DMS79 (cell line): ENCODE results near the gene ZNF683.
"Not testable (repeated sequence)": the region's sequence is repeated elsewhere in the genome, so short reads cannot be mapped to it uniquely, and the experiment has no call there.

Experiments
- DNase-seq: peaks from one replicate; lab custom pipeline; 2025; lab: John Stamatoyannopoulos, UW

The ZNF683 gene

DNA sequence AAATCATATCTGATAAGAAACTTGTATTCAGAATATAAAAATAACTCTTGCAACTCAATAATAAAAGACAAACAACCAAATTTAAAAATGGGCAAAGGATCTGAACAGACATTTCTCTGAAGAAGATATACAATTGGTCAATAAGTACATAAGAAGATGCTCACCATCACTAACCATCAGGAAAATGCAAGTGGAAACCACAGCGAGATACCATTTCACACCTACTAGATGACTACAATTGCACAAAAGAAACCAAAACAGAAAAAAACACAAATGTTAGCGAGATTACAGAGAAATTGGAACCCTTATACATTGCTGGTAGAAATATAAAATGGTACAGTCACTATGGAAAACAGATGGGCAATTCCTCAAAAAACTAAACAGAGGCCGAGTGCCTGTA is 11.5 kb upstream of the ZNF683 start:
- no peak for DNase-seq

DNA sequence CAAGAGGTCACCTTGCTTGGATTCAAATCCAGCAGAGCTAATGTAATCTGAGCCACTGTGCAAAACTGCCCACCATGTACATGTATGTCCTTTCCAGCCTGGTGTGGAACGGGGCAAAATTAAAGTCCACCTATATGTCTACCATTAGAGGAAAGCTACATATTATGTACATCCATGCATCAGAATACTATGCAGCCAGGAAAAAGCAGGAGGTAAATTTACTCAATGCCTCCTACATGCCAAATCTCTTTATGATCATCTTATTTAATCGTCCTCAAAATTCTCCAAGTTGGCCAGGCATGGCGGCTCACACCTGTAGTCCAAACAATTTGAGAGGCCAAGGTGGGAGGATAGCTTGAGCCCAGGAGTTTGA is 6.3 kb upstream of the ZNF683 start:
- no peak for DNase-seq

DNA sequence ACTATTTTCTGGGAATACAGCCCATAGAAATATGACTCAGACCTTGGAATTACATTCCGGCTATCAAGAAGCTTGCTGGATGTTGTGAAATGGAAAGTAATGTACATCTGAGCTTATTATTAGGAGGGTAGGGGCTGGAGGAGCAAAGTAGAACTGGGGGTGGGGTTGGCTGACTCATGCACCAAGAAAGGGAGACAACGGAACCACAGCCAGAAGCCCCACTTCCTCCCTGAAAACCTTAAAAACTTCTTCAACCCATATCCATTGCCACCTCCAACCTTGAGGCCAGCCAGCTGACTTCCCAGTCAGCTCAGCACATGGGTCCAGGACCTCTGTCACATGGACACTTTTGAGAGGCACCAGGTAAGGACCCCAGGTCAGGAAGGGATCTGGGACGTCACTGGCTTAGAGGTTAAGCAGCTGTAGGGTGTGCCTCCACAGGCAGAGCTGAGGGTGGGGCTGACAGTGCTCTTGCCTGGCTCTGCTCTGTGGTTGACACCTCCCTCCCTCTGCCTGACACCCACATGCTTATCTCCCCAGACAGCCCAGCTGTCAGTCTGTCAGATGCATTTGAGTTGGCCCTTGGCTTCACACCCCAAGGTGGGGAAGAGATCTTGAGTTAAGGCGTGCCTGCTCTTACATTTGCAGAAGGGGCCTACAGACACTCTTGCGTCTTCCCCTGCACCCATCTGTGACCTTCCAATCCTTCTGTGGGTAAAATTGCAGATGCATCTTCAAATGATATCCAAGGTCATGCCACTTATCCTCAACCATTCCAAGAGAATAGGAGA is 5.7 kb upstream of the ZNF683 start:
- no peak for DNase-seq

DNA sequence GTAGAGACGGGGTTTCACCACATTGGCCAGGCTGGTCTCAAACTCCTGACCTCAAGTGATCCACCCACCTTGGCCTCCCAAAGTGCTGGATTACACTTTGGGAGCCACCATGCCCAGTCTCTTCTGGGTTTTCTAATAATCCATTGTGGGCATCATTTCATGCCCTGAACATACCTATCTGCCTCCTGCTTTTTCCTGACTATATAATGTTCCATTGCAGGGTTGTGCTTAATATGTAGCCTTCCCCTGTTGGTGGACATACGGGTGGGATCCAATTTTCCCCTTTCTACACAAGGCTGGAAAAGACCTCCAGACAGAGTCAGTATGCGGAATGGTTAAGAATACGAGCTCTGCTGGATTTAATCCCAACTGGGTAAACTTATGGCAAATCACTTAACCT is 3.5 kb upstream of the ZNF683 start:
- no peak for DNase-seq

DNA sequence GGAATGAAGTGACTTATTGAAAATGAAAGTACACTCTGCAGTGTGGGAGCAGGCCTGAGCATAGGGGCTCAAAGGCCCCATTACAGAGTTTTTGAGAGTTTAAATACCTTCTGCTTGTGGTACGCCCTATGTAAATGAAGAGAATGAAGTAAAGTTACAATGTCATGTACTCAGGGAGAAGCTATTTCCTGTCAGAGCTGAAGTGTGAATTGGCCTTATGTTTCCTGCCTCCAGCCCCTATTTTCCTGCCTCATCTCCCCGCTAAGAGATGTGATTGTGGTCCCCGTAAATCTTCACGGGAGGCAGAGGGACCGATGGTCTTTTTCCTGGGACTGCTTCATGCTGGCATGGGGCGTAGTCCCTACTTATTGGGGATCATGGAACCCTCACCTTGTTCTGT is 2.5 kb upstream of the ZNF683 start:
- no peak for DNase-seq

DNA sequence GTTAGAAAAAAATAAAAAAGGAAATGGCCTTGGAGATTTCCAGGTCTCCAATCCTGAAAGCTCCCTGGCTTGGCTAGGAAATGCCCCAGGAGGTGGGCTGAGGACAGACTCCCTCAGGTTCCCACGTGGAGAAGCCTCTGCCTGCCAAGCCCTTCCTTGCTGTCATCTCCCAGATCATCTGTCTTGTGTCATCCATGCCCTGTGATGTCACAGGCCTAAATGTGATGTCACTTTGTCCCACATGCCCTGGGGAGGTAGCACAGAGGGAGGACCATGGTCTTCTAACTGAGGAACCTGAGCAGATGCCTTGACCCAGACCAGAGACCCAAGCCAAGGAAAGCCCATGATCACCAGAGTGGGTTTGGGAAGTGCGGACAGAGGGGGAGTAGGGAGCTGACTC is 1.8 kb upstream of the ZNF683 start:
- DNase-seq, result not testable (repeated sequence)

DNA sequence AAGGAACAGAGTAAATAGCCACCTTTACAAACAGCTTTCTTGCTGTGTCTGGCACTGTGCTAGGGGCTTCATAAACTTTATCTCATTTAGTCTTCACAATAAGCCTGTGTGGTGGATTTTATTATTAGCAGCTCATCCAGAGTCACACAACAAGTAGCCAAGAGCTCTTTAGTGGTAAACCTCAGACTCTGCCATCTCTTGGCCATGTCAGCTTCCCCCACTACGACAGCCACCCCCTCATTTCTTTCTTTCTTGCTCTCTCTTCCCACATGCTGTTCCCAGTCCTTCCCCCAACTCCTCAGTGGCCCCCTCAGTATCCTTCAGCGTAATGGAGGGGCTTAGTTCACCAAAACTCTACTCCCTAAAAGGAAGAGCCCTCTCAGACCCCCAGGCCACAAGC is 1.2 kb upstream of the ZNF683 start:
- no peak for DNase-seq

DNA sequence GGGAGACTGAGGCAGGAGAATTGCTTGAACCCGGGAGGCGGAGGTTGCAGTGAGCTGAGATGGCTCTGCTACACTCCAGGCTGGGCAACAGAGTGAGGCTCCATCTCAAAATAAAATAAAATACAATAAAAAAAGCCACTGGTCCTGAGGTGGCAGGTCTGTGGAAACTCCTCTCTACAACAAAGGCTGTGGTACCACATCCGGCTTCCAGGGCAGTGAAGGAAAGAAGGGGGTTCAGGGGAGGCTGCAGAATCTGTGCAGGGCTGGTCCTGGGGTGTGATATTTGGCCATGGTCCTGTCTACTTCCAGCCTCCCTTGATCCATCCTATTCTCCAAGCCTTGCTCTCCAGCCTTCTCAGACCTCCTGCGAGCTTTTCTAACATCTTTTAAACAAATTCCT is 731 bp upstream of the ZNF683 start:
- no peak for DNase-seq

DNA sequence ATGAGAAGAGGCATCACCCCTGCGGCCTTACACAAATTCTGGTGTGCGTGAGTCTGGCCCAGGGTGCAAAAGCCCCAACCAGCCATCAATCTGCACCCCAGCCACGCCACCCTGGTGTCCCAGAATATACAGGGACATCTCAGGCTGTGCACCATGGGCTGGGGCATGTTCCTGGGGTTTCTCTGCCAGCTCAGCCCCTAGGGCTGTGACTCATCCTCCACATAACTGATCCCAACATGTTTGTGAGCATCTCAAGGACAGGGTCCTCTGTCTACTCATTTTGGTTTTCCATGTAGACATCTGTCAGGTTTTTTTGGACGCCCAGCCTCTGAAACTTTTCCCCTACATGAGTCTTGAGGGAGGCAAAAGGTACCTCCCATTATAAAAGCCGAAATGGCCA is 511 bp downstream of the ZNF683 start:
- no peak for DNase-seq

DNA sequence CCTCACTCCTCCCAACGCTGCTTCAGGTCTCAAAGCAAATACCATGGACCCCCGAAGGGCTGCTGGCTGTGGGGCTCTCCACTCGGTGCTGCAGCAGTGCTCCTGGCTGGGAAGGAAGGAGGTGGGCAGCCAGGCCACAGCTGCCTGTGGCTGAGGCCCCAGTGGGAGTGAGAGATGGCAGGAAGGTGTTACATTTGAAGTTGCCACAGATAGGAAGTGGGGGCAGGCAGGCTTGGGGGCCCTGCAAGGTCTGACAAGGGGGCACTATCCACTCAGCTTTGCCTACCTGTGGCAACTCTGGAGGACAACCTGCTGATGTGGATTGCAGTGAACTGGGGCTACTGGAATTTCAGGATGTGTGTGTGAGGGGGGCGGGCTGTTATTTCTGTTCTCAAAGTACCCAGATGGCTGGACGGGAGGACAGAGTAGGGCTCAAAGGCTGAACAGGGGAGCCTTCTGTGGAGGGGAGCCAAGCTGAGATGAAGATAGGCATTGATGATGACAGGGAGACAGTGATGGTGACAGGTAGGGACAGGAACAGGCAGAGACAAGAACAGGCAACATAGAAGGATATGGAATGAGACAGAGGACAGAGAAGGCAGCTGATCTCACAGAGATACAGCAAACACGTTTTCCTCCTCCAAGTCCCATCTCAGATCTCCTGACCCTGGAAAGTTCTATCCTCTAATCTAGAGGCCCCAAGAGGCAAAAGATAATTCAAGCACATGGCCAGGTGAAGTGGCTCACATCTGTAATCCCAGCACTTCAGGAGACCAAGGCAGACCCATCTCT is 1.8 kb downstream of the ZNF683 start:
- no peak for DNase-seq

DNA sequence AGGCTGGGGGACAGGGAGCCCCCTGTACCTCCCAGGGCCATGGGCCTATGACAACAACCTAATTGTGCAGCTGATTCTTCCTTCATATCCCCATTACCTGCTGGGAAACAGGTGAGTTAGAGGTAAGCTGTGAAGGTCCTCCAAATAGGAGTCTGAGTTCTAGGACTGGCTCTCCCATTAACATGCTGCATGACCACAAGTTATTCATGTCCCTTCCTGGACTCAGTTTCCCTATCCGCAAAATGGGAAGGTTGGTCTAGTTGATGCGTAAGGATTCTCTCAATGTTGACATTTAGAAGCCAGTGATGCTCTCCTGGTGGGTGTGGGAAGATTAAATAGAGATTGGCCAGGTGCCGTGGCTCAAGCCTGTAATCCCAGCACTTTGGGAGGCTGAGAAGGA is 4.1 kb downstream of the ZNF683 start:
- DNase-seq, result no peak

DNA sequence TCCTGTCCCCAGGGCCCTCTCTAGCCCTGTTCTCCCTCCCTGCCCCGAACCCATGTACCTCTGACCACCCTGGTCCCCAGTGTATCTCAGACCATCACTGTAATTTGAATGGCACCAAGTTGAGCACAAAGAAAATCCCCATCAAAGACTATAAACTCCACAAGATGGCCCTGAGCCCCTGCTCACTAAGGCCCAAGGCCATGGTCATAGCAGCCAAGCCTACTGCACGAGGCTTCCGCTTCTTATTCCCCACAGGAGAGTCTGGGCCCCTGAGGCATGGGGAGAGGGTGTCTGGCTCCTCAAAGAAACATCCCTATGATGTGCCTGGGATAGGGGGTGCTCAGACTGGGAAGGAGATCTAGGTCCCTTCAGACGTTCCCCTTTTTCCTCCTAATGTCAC is 4.5 kb downstream of the ZNF683 start:
- DNase-seq, result no peak

DNA sequence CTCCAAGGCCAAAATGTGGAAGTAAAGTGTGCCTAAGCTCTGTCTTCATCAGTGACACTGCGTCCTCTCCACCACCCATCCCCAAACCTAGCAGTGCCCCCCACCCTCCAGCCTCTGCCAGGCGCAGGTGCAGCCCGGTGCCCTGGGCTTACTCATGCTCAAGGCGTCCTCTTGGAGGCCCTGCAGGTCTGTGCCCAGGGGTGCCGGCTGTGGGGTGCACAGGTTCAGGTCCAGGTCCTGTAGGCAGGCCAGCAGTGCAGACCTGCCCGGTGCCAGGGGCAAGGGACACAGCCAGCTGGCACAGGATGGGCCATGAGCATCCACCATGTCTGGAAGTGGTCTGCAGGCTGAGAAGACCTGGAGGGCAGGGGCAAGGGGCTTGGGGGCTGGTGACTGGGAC is 5.1 kb downstream of the ZNF683 start:
- no peak for DNase-seq

DNA sequence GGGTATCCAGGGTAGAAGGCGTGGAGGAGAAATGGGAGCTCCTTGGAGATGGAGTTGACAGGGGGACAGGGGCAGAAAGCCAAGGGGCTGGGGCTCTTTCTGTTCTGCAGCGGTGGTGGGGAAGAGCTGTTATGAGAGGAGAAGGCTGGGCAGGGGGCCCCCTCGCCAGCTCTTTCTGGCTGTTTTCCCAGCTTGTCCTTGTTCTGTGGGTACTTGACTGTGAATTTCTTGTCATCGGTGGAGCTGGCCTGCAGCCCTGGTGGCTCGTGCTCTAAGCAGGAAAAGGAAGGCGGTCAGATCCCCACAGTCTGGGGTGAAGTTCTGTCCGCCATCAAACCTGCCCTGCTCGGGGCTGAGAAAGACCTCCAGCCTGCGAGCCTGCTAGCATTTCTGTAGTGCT is 7.6 kb downstream of the ZNF683 start:
- peak; percentile 65 for DNase-seq

DNA sequence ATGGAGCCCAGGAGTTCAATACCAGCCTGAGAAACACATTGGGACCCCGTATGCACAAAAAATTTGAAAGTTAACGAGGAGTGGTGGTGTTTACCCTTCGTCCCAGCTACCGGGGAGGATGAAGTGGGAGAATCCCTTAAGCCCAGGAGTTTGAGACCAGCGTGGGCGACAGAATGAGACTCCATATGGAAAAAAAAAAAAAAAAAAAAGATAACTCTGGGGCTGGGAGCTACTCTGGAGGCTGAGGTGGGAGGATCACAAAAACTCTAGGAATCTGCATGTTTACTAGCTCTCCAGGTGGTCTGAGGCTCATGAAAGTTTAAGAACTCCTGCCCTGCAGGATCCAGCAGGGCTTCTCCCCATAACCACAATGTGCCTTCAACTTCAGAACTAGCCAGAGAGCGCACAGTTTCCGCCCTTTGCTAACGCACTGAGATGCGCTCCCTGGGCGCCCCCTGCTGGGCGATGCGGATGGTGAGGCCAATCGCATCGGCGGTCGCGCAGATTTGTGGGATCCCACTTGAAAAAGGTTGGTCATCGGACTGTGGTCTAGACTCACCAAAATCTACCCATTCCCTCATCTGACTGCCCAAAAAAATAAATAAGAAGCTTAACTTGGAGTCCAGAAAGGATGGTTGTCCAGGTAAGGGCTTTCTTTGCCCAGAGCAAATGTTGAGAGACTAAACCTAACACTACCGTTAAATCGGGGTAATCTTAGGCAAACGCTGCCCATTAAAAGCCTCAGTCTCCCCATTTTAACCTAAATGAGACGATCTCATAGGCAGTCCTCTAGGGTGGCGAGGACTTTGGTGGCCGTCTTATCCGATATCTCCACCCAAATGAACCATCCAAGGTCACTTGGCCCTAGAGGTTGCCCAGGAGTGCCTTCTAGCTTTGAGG is 8.8 kb downstream of the ZNF683 start:
- no peak for DNase-seq

DNA sequence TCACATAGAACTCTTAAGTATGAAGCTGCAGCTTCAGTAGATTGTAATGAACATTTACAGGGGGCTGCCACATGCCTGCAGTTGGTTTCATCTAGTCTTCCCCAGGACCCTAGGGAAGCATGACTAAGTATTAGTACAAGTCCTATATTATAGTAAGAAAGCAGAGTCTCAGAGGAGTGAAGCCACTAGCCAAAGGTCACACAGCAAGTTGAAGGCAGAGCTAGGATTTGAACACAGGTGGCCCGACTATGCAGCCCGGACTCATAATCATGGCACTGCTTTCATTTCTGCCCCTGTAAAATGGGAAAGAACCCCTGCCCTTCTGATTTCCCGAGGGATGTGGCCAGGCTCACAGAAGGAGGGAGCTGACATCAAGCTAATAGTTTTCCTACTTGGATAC is 10.2 kb downstream of the ZNF683 start:
- DNase-seq, result no peak

DNA sequence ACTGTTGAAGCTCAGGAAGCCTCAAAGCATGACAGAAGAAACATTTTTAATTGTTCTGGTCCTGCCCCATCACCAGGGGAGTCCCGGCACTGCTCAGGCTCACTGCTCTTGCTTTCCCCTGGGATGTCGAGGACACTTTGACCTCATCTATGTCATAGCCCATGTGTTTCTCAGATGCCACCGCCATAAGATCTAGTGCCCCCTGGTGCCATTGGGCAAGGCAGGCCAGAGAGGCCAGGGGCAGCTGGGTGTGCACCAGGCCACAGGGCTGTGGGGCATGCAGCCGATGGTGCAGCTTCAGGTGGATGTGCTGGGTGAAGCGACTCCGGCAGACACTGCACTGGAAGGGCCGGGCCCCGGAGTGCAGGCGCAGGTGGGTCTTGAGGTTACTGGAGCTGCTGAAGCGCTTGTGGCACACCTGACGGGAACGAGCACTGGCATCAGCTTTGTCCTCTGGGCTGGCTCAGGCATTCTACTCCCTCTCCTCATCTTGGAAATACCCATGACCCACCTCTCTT is 10.9 kb downstream of the ZNF683 start:
- DNase-seq, result no peak

DNA sequence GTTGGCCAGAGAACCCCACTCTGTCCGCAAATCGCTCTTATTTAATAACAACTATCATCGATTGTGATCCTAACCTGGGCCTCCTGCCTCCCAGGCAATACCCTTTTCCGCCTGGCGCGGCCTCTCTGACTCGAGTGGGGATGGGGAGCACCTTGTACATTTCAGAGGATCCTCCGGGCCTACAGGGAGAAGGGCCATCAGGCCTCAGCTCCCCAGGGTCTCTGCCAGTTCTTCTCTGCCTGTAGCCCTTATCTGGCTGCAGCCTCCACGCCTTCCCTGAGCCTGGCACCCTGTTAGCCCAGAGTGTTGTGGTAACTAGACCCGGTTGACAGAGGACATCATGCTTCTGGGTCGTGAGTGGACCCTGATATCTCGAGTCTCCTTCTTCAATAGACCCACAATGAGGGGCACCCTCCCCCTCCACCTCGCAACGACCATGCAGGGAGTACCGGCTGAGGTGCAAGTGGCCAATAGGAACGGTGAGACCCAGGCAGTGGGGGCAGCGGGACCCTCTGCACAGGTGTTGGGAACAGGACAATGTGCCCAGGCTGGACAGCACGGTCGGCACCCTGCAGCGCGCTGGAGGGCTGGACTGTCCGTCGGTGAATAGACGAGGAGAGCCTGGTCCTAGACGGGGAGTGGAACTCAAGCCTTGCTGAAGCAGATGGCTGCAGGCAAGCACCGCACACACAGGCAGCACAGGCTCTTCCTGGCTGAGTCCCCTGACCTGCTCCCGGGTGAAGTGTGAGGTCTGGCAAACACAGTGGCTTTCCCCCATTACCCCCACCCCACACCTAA is 11.5 kb downstream of the ZNF683 start:
- no peak for DNase-seq

DNA sequence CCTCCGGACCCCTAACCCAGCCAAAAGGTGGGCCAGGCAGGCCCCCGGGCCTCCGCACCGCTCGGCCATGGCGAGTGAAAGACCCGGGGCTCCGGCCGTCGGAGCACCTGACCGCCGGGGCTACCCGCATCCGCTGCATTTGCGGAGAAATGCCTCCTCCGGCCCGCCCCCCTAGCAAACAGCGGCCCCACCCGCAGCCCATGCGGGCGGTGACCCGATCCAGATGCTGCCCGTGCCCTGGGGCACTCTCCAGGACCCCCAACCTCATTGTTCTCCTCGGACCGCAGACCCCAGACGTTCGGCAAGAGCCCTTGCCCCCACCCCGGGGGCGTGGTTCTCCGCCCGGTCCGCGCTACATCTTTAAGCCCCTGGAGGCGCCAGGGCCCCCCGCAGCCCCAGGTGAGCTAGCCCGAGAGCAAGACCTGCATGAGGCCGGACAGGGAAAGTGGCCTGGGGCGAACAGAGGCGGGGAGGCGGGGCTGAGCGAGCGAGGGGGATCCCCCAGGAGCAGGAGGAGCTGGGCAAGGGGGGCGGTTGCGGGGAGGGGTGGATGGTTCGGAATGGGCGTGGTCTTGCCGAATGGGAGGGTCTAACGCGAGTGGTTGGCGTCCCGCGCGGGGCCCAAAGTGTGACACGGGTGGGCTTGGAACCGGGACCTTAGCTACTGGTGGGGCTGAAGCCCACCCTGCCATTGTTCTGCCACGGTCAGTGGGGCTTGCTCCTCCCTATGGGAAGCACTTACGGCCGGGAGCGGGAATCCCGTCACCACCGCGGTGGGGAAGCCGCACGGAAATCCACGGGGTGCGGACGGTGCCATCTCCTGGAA is 12.4 kb downstream of the ZNF683 start:
- no peak for DNase-seq
